NT2/D1 (cell line): Measurements from ENCODE around the gene GPR176.

ENCODE experiments used
- SUZ12 ChIP-seq: IDR thresholded peaks from 2 replicates; pipeline ENCODE4 v1.6.1; 2011; ENCODE audit not compliant: insufficient read length, insufficient read depth; ENCODE audit errors: extremely low read depth
- YY1 ChIP-seq: IDR thresholded peaks from 2 replicates; pipeline ENCODE4 v1.6.1; 2011; ENCODE audit not compliant: insufficient read length, insufficient read depth
- ZNF274 ChIP-seq: IDR thresholded peaks from 2 replicates; pipeline ENCODE4 v1.6.1; 2011; ENCODE audit warnings: mild to moderate bottlenecking, low read depth, low read length

GRCh38 chr15:39851500-39852092 lies 68.5 kb downstream of the GPR176 start:
- TF ChIP-seq YY1 (no peak), ZNF274 (no peak), SUZ12 (no peak)
